GM12878 (cell line): Measurements from ENCODE around the gene SCN3B. TPM values are rescaled to one million over a fixed set of nuclear protein-coding genes. Genes with fewer than 3 reads are reported as not detected.

Source experiments
- ATAC-seq: fragments of 200-7000 bp; cut with Tn5 transposase; 3 replicates; pipeline ENCODE4 v1.9.1; 2020; ENCODE audit warnings: mild to moderate bottlenecking, moderate library complexity
- BruUV-seq: library from RNA; stranded (reverse); fragments of 400-500 nt; replicated peaks from 2 replicates; lab custom pipeline; 2021; lab: Mats Ljungman, UMichigan
- CTCF ChIA-PET: fragments of 300-600 bp; sonication (Branson Sonifier 250); formaldehyde crosslinking; extraction: SDS; loops from one replicate; lab custom pipeline; 2021; ENCODE audit warnings: inconsistent platforms; lab: Yijun Ruan, JAX
- POLR2A ChIA-PET: fragments of 350-600 bp; formaldehyde crosslinking; extraction: SDS; loops from one replicate; lab custom pipeline; 2021; ENCODE audit warnings: inconsistent platforms; lab: Charles Lee
- RAD21 ChIA-PET: fragments of 300-600 bp; sonication (Branson Sonifier 250); formaldehyde crosslinking; loops from one replicate; lab custom pipeline; 2023; ENCODE audit warnings: antibody characterized with exemption; ENCODE audit not compliant: unreplicated experiment; lab: Charles Lee
- SMC1A ChIA-PET: fragments of 300-600 bp; sonication (Branson Sonifier 250); formaldehyde crosslinking; loops from one replicate; lab custom pipeline; 2023; ENCODE audit not compliant: unreplicated experiment, uncharacterized antibody; lab: Charles Lee
- DNase-seq: peaks from one replicate; pipeline ENCODE4 v3.0.0-alpha.2; 2011; ENCODE audit warnings: low read depth, low spot score
- FAIRE-seq: peaks from 3 replicates; lab custom pipeline; 2011; peaks lifted over from hg19 to GRCh38; lab: Jason Lieb, UNC
- H2AFZ ChIP-seq: 2 replicates; pipeline ENCODE4 v1.6.0; 2011; ENCODE audit warnings: low read depth, low read length, control low read depth; ENCODE audit not compliant: control insufficient read depth
- H3K27ac ChIP-seq: 2 replicates; pipeline ENCODE4 v1.5.1; 2011; ENCODE audit warnings: control low read depth; ENCODE audit not compliant: control insufficient read depth, insufficient read depth
- H3K27me3 ChIP-seq, 2 experiments: replicated peaks in 1 of 2; 2 replicates each; pipeline versions ENCODE4 v1.6.0 to v1.6.1; 2011; ENCODE audit warnings: low read length in 1 of 2; ENCODE audit not compliant: control insufficient read depth in 2 of 2, insufficient read depth in 2 of 2
- H3K36me3 ChIP-seq, 2 experiments: 2 replicates each; pipeline ENCODE4 v1.5.1; 2011; ENCODE audit warnings: low read length in 1 of 2; ENCODE audit not compliant: control insufficient read depth in 2 of 2, insufficient read depth in 2 of 2
- H3K4me1 ChIP-seq: 2 replicates; pipeline ENCODE4 v1.6.1; 2011; ENCODE audit warnings: mild to moderate bottlenecking, low read length, moderate library complexity, mixed read lengths; ENCODE audit not compliant: control insufficient read depth, insufficient read depth
- H3K4me2 ChIP-seq: 2 replicates; pipeline ENCODE4 v1.6.0; 2011; ENCODE audit warnings: control low read depth; ENCODE audit not compliant: control insufficient read depth, insufficient read depth
- H3K4me3 ChIP-seq: fragments of 200-600 bp; sonication (generic); 2 replicates; pipeline ENCODE4 v1.5.1; 2016
- H3K79me2 ChIP-seq: 2 replicates; pipeline ENCODE4 v1.6.0; 2011; ENCODE audit warnings: low read length; ENCODE audit not compliant: control insufficient read depth, insufficient read depth
- H3K9ac ChIP-seq: 2 replicates; pipeline ENCODE4 v1.8.0; 2011; ENCODE audit warnings: low read length, control low read depth, mixed read lengths; ENCODE audit not compliant: control insufficient read depth, insufficient read depth
- H3K9me3 ChIP-seq: replicated peaks from 3 replicates; pipeline ENCODE4 v1.5.1; 2011; ENCODE audit warnings: mild to moderate bottlenecking, low read length; ENCODE audit not compliant: control insufficient read depth, insufficient read depth
- H4K20me1 ChIP-seq: 2 replicates; pipeline ENCODE4 v1.6.0; 2011; ENCODE audit not compliant: control insufficient read depth, insufficient read depth
- IKZF2 ChIP-seq, 2 experiments: fragments of 450-650 bp; IDR thresholded peaks; 2 replicates each; pipeline ENCODE4 v1.6.1; 2017; ENCODE audit warnings: mild to moderate bottlenecking in 2 of 2, moderate library complexity in 2 of 2
- KLF5 ChIP-seq: fragments of 450-650 bp; IDR thresholded peaks from 2 replicates; pipeline ENCODE4 v1.6.1; 2014; ENCODE audit warnings: mild to moderate bottlenecking; ENCODE audit not compliant: partially characterized antibody
- PAX8 ChIP-seq: fragments of 450-650 bp; IDR thresholded peaks from 2 replicates; pipeline ENCODE4 v1.6.1; 2017; ENCODE audit warnings: mild to moderate bottlenecking, moderate library complexity
- POU2F2 ChIP-seq: IDR thresholded peaks from 3 replicates; pipeline ENCODE4 v1.6.1; 2011; ENCODE audit warnings: low read depth, mild to moderate bottlenecking, low read length, borderline replicate concordance
- WGBS: methylation state at CpG from one replicate; pipeline ENCODE4 v1.1.6; 2016; ENCODE audit warnings: low lambda C conversion rate; ENCODE audit not compliant: insufficient replicate concordance, insufficient coverage; ENCODE audit errors: missing lambda C conversion rate; 5-methylcytosine and 5-hydroxymethylcytosine counted together
- in situ Hi-C: fragments of 300-500 bp; cut with MboI; formaldehyde crosslinking; loops from 9 replicates; pipeline ENCODE4 v1.14.3; 2018; ENCODE audit warnings: mixed read lengths
- intact Hi-C: fragments of 100-400 bp; cut with micrococcal nuclease; formaldehyde crosslinking; loops from one replicate; pipeline ENCODE4 v1.14.2; 2022; ENCODE audit not compliant: unreplicated experiment
- polyA plus RNA-seq, 11 experiments: library from polyadenylated mRNA; depleted of rRNA in 4 of 11; unstranded in 6 of 11; stranded (reverse) in 5 of 11; fragments of >200 nt; fragmentation: Nextera tagmentation in 4 of 11; fragmentation: Illumina TruSeq in 1 of 11; extraction: Ambion mirVana in 4 of 11; extraction: Trizol in 1 of 11; gene quantifications; 1 replicate in 1 of 11; 2 replicates in 10 of 11; pipeline versions ENCODE4 v1.2.1 to v1.2.3, GENCODE V29; 2011 to 2016; ENCODE audit warnings: inconsistent platforms in 2 of 11, missing spikeins in 2 of 11, low read depth in 1 of 11
- total RNA-seq, 4 experiments: library from RNA; depleted of rRNA in 3 of 4; stranded (reverse); fragments of >200 nt in 3 of 4; fragmentation: Illumina TruSeq in 1 of 4; extraction: Trizol in 1 of 4; gene quantifications; 2 replicates each; pipeline versions ENCODE4 v1.2.1 to v1.2.3, GENCODE V29; 2013 to 2021
- TF ChIP-seq, protein P1 (sequence below): fragments of 450-650 bp; IDR thresholded peaks from 2 replicates; pipeline ENCODE4 v1.6.1; 2017; ENCODE audit warnings: antibody characterized with exemption, mild to moderate bottlenecking, moderate library complexity
- TF ChIP-seq, protein P2 (sequence below): fragments of 450-650 bp; formaldehyde crosslinking; IDR thresholded peaks from 2 replicates; pipeline ENCODE4 v1.5.0; 2022; ENCODE audit warnings: mild to moderate bottlenecking, missing genetic modification characterization

SCN3B gene
- total and polyA plus RNA-seq, 10 of the 15 experiments (the other 5 are each of a cell fraction or from before 2014, with no cell fraction given) = 0.01 to 0.12 (median 0.09) TPM; not detected in 7

DNA sequence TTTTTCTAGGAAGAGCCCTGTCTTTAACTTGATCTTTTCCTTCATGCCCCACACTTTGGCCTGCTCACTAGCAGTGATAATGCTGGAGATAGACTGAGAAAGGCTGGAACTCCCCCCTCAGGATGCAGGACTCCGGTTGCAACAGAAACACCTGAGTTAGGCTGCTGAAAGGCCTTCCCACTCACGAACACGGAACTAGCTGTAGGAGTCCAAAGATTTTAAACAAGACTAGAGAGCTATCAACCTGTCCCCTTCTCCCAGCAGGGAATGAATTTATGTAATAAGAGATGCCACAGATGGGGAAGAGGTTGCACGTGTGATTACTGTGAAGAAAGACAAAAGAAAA, 13.0 kb downstream of the SCN3B start:
- Histone ChIP-seq H4K20me1 (no peaks in the 10 kb centered on the region), H2AFZ (no peak overlapping the region), H3K4me3 (no peak overlapping the region), H3K4me2 (no peak overlapping the region), H3K27me3 (peaks cover 0 to 2% of the 10 kb centered on the region in 2 experiments; a peak in 2 of 4 replicates), H3K27ac (no peak overlapping the region), H3K4me1 (no peaks in the 10 kb centered on the region), H3K9me3 (no peaks in the 10 kb centered on the region), H3K79me2 (no peaks in the 10 kb centered on the region), H3K36me3 (no peaks in the 10 kb centered on the region)
- ChIA-PET CTCF (interaction anchor here (0.9 to 7.5 kb wide), 9 partner anchors 8 to 181 kb away, joined by 3 to 213 read pairs (median 4); no protein-coding TSS in a partner anchor), SMC1A (interaction anchor here (1.2 to 1.5 kb wide), 4 partner anchors 10 to 70 kb away, joined by 3 to 14 read pairs (median 4); no protein-coding TSS in a partner anchor), POLR2A (interaction anchor here (0.7 kb wide), 1 partner anchor 66 kb away, joined by 4 read pairs; no protein-coding TSS in a partner anchor)
- no peak for DNase-seq
- BruUV-seq = no TSS peak
- 33% methylated on average over 4 of the region's 4 CpGs for WGBS
- ATAC-seq = no peak
- no peak for TF ChIP-seq PAX8
- no peak for TF ChIP-seq KLF5
- TF ChIP-seq POU2F2 = no peak
- TF ChIP-seq, protein P1, sequence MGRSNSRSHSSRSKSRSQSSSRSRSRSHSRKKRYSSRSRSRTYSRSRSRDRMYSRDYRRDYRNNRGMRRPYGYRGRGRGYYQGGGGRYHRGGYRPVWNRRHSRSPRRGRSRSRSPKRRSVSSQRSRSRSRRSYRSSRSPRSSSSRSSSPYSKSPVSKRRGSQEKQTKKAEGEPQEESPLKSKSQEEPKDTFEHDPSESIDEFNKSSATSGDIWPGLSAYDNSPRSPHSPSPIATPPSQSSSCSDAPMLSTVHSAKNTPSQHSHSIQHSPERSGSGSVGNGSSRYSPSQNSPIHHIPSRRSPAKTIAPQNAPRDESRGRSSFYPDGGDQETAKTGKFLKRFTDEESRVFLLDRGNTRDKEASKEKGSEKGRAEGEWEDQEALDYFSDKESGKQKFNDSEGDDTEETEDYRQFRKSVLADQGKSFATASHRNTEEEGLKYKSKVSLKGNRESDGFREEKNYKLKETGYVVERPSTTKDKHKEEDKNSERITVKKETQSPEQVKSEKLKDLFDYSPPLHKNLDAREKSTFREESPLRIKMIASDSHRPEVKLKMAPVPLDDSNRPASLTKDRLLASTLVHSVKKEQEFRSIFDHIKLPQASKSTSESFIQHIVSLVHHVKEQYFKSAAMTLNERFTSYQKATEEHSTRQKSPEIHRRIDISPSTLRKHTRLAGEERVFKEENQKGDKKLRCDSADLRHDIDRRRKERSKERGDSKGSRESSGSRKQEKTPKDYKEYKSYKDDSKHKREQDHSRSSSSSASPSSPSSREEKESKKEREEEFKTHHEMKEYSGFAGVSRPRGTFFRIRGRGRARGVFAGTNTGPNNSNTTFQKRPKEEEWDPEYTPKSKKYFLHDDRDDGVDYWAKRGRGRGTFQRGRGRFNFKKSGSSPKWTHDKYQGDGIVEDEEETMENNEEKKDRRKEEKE = no peak
- TF ChIP-seq, protein P2, sequence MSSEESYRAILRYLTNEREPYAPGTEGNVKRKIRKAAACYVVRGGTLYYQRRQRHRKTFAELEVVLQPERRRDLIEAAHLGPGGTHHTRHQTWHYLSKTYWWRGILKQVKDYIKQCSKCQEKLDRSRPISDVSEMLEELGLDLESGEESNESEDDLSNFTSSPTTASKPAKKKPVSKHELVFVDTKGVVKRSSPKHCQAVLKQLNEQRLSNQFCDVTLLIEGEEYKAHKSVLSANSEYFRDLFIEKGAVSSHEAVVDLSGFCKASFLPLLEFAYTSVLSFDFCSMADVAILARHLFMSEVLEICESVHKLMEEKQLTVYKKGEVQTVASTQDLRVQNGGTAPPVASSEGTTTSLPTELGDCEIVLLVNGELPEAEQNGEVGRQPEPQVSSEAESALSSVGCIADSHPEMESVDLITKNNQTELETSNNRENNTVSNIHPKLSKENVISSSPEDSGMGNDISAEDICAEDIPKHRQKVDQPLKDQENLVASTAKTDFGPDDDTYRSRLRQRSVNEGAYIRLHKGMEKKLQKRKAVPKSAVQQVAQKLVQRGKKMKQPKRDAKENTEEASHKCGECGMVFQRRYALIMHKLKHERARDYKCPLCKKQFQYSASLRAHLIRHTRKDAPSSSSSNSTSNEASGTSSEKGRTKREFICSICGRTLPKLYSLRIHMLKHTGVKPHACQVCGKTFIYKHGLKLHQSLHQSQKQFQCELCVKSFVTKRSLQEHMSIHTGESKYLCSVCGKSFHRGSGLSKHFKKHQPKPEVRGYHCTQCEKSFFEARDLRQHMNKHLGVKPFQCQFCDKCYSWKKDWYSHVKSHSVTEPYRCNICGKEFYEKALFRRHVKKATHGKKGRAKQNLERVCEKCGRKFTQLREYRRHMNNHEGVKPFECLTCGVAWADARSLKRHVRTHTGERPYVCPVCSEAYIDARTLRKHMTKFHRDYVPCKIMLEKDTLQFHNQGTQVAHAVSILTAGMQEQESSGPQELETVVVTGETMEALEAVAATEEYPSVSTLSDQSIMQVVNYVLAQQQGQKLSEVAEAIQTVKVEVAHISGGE (CRISPR knock-in tag) = no peak
- no peak for TF ChIP-seq IKZF2 (IDR thresholded peaks at IDR 0.05)
- TF ChIP-seq, all 136 proteins: peak for 0
- FAIRE-seq = no peak
- RAD21 ChIA-PET = interaction anchor here (5.9 kb wide), 1 partner anchor 66 kb away, joined by 43 read pairs; no protein-coding TSS in a partner anchor
- in situ Hi-C loops = no loop called here
- intact Hi-C loops = loop anchor here (1.0 kb wide), 2 partner anchors 66 to 70 kb away; no protein-coding TSS in a partner anchor
- no peak overlapping the region for H3K9ac ChIP-seq
